K562 (cell line): ENCODE results near the gene TMEM243. TPM values are rescaled to one million over a fixed set of nuclear protein-coding genes. Genes with fewer than 3 reads are reported as not detected.

Source experiments
- ATF4 ChIP-seq: fragments of 450-650 bp; formaldehyde crosslinking; IDR thresholded peaks from 2 replicates; pipeline ENCODE4 v1.4.0; 2022; ENCODE audit warnings: mild to moderate bottlenecking, moderate library complexity
- FOXK2 ChIP-seq, 2 experiments: fragments of 450-650 bp; IDR thresholded peaks in 1 of 2; conservative IDR thresholded peaks in 1 of 2; 2 replicates each; pipeline ENCODE4 v1.6.1; 2016; ENCODE audit warnings: low read depth in 2 of 2, mild to moderate bottlenecking in 1 of 2
- ILF3 ChIP-seq: fragments of 450-650 bp; IDR thresholded peaks from 2 replicates; pipeline ENCODE4 v1.6.1; 2018; ENCODE audit warnings: antibody characterized with exemption, mild to moderate bottlenecking, moderate library complexity, borderline replicate concordance
- KLF13 ChIP-seq: fragments of 450-650 bp; IDR thresholded peaks from 2 replicates; pipeline ENCODE4 v1.6.1; 2016; ENCODE audit warnings: missing genetic modification characterization, low read depth, mild to moderate bottlenecking, missing compliant biosample characterization, moderate library complexity, borderline replicate concordance
- ZNF197 ChIP-seq: fragments of 200-800 bp; sonication (Bioruptor generic); IDR thresholded peaks from 2 replicates; pipeline ENCODE4 v1.6.1; 2016; ENCODE audit warnings: low read depth, missing genetic modification characterization, missing compliant biosample characterization
- ZNF24 ChIP-seq: fragments of 450-650 bp; IDR thresholded peaks from 2 replicates; pipeline ENCODE4 v1.6.1; 2016
- ZNF431 ChIP-seq: sonication (generic); formaldehyde crosslinking; IDR thresholded peaks from 2 replicates; pipeline ENCODE4 v1.8.0; 2022; ENCODE audit warnings: mild to moderate bottlenecking, missing genetic modification reagents
- ZNF830 ChIP-seq: fragments of 250-450 bp; sonication (Bioruptor Pico); IDR thresholded peaks from 2 replicates; pipeline ENCODE4 v1.5.0; 2021; ENCODE audit warnings: mild to moderate bottlenecking
- polyA plus RNA-seq, 8 experiments: library from polyadenylated mRNA; depleted of rRNA in 4 of 8; stranded (reverse) in 5 of 8; unstranded in 3 of 8; fragments of >200 nt; fragmentation: Nextera tagmentation in 2 of 8; fragmentation: Illumina TruSeq in 1 of 8; extraction: Ambion mirVana in 2 of 8; extraction: Trizol in 1 of 8; gene quantifications; 2 replicates each; pipeline versions ENCODE4 v1.2.1 to v1.2.3, GENCODE V29; 2011 to 2014; ENCODE audit warnings: inconsistent platforms in 1 of 8, missing spikeins in 1 of 8
- total RNA-seq, 7 experiments: library from RNA; depleted of rRNA in 6 of 7; stranded (reverse); fragments of >200 nt in 6 of 7; fragmentation: Illumina TruSeq in 2 of 7; extraction: Trizol in 2 of 7; gene quantifications; 2 replicates each; pipeline versions ENCODE4 v1.2.1 to v1.2.3, GENCODE V29; 2011 to 2021; ENCODE audit warnings: low replicate concordance in 1 of 7
- TF ChIP-seq, protein P1 (sequence below): fragments of 200-800 bp; sonication (Bioruptor generic); IDR thresholded peaks from 2 replicates; pipeline ENCODE4 v1.6.1; 2017; ENCODE audit warnings: missing genetic modification characterization, missing compliant biosample characterization
- TF ChIP-seq, protein P2 (sequence below): fragments of 250-450 bp; sonication (Bioruptor Pico); IDR thresholded peaks from 2 replicates; pipeline ENCODE4 v1.6.1; 2021; ENCODE audit warnings: mild to moderate bottlenecking
- TF ChIP-seq, protein P3 (sequence below): fragments of 250-450 bp; sonication (Bioruptor Pico); IDR thresholded peaks from 2 replicates; pipeline ENCODE4 v1.8.0; 2021; ENCODE audit warnings: borderline replicate concordance, mild to moderate bottlenecking, moderate library complexity; ENCODE audit not compliant: poor library complexity, severe bottlenecking

The TMEM243 gene
- total and polyA plus RNA-seq, 9 of the 15 experiments (the other 6 are each of a cell fraction or from before 2014, with no cell fraction given) = 3.9 to 8.6 (median 6.1) TPM

DNA sequence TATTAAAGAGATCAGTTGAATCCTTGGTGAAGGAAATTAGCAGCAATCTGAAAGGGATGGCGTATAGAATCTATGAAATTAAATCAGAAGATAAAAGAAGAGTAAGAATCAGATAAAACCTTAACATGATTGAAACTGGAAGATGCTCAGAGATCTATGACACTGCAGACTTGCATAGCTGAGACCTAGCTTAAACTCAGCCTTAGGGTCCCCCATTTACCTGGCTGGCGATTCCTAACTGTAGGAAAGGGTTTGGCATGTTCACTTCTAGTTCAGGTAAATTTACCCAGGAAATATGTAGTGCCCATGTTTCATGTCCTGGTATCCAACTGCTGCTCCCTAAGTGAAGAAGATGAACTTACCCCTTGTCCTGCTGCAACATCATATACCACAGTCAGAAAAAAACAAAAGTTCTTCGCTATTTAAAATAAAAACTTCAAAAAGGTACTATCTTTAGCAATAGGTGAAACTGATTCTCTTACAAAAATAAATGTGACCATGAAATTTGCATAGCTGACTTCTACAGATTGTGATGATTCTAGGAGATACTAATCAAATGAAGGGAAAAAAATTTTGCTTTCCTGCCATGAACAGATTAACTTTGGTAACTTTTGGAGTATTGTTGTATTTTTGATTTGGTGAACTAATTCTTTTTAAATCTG lies 47.8 kb upstream of the TMEM243 start (continued):
- TF ChIP-seq, protein P1, sequence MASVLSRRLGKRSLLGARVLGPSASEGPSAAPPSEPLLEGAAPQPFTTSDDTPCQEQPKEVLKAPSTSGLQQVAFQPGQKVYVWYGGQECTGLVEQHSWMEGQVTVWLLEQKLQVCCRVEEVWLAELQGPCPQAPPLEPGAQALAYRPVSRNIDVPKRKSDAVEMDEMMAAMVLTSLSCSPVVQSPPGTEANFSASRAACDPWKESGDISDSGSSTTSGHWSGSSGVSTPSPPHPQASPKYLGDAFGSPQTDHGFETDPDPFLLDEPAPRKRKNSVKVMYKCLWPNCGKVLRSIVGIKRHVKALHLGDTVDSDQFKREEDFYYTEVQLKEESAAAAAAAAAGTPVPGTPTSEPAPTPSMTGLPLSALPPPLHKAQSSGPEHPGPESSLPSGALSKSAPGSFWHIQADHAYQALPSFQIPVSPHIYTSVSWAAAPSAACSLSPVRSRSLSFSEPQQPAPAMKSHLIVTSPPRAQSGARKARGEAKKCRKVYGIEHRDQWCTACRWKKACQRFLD = no peak
- TF ChIP-seq ZNF431 (CRISPR knock-in tag) = no peak
- TF ChIP-seq ILF3 = no peak
- TF ChIP-seq ZNF830 (CRISPR knock-in tag) = no peak
- no peak for TF ChIP-seq KLF13 (tag)
- TF ChIP-seq, protein P2, sequence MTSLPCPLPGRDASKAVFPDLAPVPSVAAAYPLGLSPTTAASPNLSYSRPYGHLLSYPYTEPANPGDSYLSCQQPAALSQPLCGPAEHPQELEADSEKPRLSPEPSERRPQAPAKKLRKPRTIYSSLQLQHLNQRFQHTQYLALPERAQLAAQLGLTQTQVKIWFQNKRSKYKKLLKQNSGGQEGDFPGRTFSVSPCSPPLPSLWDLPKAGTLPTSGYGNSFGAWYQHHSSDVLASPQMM (CRISPR knock-in tag) = no peak
- TF ChIP-seq, protein P3, sequence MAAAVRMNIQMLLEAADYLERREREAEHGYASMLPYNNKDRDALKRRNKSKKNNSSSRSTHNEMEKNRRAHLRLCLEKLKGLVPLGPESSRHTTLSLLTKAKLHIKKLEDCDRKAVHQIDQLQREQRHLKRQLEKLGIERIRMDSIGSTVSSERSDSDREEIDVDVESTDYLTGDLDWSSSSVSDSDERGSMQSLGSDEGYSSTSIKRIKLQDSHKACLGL (CRISPR knock-in tag) = no peak
- TF ChIP-seq ZNF197 (CRISPR knock-in tag) = no peak
- TF ChIP-seq ATF4 (CRISPR knock-in tag) = no peak
- no peak for TF ChIP-seq ZNF24
- TF ChIP-seq FOXK2 (conservative IDR thresholded peaks at IDR 0.05 in 1 of 2, IDR thresholded peaks at IDR 0.05 in 1 of 2; ENCODE audit: low read depth in 2 of 2) = no peak
